Ovary (tissue), 3 donors: ENCODE results near the gene CALM1.
"Not testable (repeated sequence)": the region's sequence is repeated elsewhere in the genome, so short reads cannot be mapped to it uniquely, and the experiment has no call there.

Experiments
- POLR2A ChIP-seq: fragments of 450-650 bp; IDR thresholded peaks from one replicate; pipeline ENCODE4 v1.6.1; 2017; ENCODE audit warnings: antibody characterized with exemption, mild to moderate bottlenecking, moderate library complexity
- TF ChIP-seq, protein P1 (sequence below), 3 donors: fragments of 450-650 bp in 2 of 3; fragments of 200-600 bp in 1 of 3; IDR thresholded peaks; one replicate each; pipeline versions ENCODE4 v1.5.1 to v1.8.0; 2016 to 2022; ENCODE audit warnings: antibody characterized with exemption in 3 of 3, mild to moderate bottlenecking in 1 of 3
- donor health status: DM: no; HTN: no; CAD: no.

- TF ChIP-seq, protein P1, sequence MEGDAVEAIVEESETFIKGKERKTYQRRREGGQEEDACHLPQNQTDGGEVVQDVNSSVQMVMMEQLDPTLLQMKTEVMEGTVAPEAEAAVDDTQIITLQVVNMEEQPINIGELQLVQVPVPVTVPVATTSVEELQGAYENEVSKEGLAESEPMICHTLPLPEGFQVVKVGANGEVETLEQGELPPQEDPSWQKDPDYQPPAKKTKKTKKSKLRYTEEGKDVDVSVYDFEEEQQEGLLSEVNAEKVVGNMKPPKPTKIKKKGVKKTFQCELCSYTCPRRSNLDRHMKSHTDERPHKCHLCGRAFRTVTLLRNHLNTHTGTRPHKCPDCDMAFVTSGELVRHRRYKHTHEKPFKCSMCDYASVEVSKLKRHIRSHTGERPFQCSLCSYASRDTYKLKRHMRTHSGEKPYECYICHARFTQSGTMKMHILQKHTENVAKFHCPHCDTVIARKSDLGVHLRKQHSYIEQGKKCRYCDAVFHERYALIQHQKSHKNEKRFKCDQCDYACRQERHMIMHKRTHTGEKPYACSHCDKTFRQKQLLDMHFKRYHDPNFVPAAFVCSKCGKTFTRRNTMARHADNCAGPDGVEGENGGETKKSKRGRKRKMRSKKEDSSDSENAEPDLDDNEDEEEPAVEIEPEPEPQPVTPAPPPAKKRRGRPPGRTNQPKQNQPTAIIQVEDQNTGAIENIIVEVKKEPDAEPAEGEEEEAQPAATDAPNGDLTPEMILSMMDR (IDR thresholded peaks at IDR 0.05) = not testable (repeated sequence)
- not testable (repeated sequence) for TF ChIP-seq POLR2A
These were observed 2.0 kb upstream of the CALM1 start for GRCh38 chr14:90394782-90395181.
